Spleen (tissue), 7 donors: ENCODE data around the gene E2F8.

Source experiments
- CTCF ChIP-seq, 11 experiments: fragments of 200-600 bp in 7 of 11; fragments of 450-650 bp in 4 of 11; sonication (generic) in 4 of 11; IDR thresholded peaks in 8 of 11; conservative IDR thresholded peaks in 3 of 11; 1 replicate in 7 of 11; 2 replicates in 4 of 11; pipeline versions ENCODE4 v1.4.0 to v1.8.0; 2016 to 2021; ENCODE audit warnings: antibody characterized with exemption in 11 of 11, inconsistent platforms in 4 of 11, mild to moderate bottlenecking in 1 of 11
- POLR2A ChIP-seq, 3 donors: fragments of 450-650 bp; IDR thresholded peaks; one replicate each; pipeline ENCODE4 v1.5.1; 2017; ENCODE audit warnings: antibody characterized with exemption in 3 of 3, mild to moderate bottlenecking in 1 of 3
- donor health status: DM: no; HTN: no; CAD: no; lungs with moderate emphysema.
- donor health status: DM: no; HTN: no; CAD: no.
- donor health status: DM: no; HTN: no; CAD: no.

- no peak for TF ChIP-seq POLR2A (IDR thresholded peaks at IDR 0.05)
- no peak for TF ChIP-seq CTCF (IDR thresholded peaks at IDR 0.05 in 8 of 11, conservative IDR thresholded peaks at IDR 0.05 in 3 of 11)
Observed at GRCh38 chr11:19253153-19253745, 12.5 kb upstream of the E2F8 start.
